ENCODE data around the gene UTS2. TPM values are rescaled to one million over a fixed set of nuclear protein-coding genes. Genes with fewer than 3 reads are reported as not detected.

UTS2 gene
- total and polyA plus RNA-seq, 2 of the 13 experiments (the other 11 are each of a cell fraction or from before 2014, with no cell fraction given) = not detected

DNA sequence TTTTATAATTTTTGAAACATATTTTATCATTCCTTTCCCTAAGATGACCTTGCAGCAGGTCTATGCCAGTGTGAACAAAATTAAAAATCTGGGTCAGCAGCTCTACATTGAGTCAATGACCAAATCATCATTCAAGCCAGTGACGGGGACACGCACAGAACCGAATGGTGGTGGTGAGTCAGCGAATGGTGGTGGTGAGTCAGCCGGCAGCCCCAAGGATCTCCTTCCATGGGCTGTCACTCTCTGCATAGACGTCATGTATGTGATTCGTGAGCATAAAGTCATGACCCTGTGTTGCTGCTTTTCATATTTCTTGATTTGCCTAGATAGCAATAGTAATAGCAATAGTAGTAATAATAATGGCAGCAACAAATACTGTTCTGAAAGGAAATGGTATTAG is 42.5 kb downstream of the UTS2 start:
- H3K4me1 ChIP-seq (ENCODE audit: insufficient read depth, low read length) = no peaks in the 10 kb centered on the region
- H4K20me1 ChIP-seq (ENCODE audit: insufficient read depth, low read length) = no peaks in the 10 kb centered on the region
- no peak overlapping the region for H3K4me3 ChIP-seq (replicated peaks in 1 of 3; ENCODE audit: insufficient read depth in 1 of 3, low read depth in 2 of 3, low read length in 3 of 3)
- intact Hi-C loops (cut with micrococcal nuclease; ENCODE audit: unreplicated experiment) = no loop called here
- in situ Hi-C loops (cut with HindIII; ENCODE audit: extremely low pct_ligation_motif_present, low pct_unique_long_range_greater_than_20kb) = no loop called here
- DNase-seq (ENCODE audit: low spot score) = no peak
- CTCF ChIA-PET (ENCODE audit: low intra/inter-chr PET ratio, low total read pairs) = no interaction called here
- no peak overlapping the region for H3K9ac ChIP-seq (ENCODE audit: insufficient read depth, low read depth, low read length)
- no TSS peak for BruUV-seq (replicated peaks)
- H3K4me2 ChIP-seq (ENCODE audit: low read depth, low read length) = no peak overlapping the region
- no peaks in the 10 kb centered on the region for H3K27me3 ChIP-seq (ENCODE audit: control insufficient read depth in 1 of 2, insufficient read depth in 2 of 2, low read length in 2 of 2)
- TF ChIP-seq SIX4 (CRISPR knock-in tag; IDR thresholded peaks at IDR 0.05) (no peak), ZNF614 (CRISPR knock-in tag; IDR thresholded peaks at IDR 0.05; ENCODE audit: borderline replicate concordance) (no peak), SSRP1 (CRISPR knock-in tag; IDR thresholded peaks at IDR 0.05) (no peak), ZNF552 (CRISPR knock-in tag; IDR thresholded peaks at IDR 0.05; ENCODE audit: borderline replicate concordance) (no peak), ZNF264 (CRISPR knock-in tag; IDR thresholded peaks at IDR 0.05) (no peak), MEF2D (CRISPR knock-in tag; IDR thresholded peaks at IDR 0.05) (no peak), BORCS8-MEF2B (CRISPR knock-in tag; IDR thresholded peaks at IDR 0.05) (no peak), EZH2 (conservative IDR thresholded peaks at IDR 0.05; ENCODE audit: low read depth, low read length) (no peak), HNRNPLL (IDR thresholded peaks at IDR 0.05; ENCODE audit: low read depth, low read length, poor library complexity, severe bottlenecking) (no peak), ZNF788 (CRISPR knock-in tag; IDR thresholded peaks at IDR 0.05; ENCODE audit: borderline replicate concordance) (no peak), ZNF775 (CRISPR knock-in tag; IDR thresholded peaks at IDR 0.05; ENCODE audit: borderline replicate concordance) (no peak)
- TF ChIP-seq, protein P1, sequence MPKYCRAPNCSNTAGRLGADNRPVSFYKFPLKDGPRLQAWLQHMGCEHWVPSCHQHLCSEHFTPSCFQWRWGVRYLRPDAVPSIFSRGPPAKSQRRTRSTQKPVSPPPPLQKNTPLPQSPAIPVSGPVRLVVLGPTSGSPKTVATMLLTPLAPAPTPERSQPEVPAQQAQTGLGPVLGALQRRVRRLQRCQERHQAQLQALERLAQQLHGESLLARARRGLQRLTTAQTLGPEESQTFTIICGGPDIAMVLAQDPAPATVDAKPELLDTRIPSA (CRISPR knock-in tag; IDR thresholded peaks at IDR 0.05; ENCODE audit: borderline replicate concordance) = no peak
- TF ChIP-seq, protein P2, sequence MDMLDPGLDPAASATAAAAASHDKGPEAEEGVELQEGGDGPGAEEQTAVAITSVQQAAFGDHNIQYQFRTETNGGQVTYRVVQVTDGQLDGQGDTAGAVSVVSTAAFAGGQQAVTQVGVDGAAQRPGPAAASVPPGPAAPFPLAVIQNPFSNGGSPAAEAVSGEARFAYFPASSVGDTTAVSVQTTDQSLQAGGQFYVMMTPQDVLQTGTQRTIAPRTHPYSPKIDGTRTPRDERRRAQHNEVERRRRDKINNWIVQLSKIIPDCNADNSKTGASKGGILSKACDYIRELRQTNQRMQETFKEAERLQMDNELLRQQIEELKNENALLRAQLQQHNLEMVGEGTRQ (IDR thresholded peaks at IDR 0.05; ENCODE audit: low read depth, low read length) = no peak
- TF ChIP-seq, protein P2 (CRISPR knock-in tag; IDR thresholded peaks at IDR 0.05; ENCODE audit: borderline replicate concordance) = no peak
- H3K27ac ChIP-seq (ENCODE audit: extremely low read length, insufficient read depth, low read length) = no peak overlapping the region
- no peak for ATAC-seq
- H3K36me3 ChIP-seq (replicated peaks in 1 of 2; ENCODE audit: control insufficient read depth in 1 of 2, insufficient read depth in 2 of 2, low read length in 2 of 2) = peaks cover 3 to 18% of the 10 kb centered on the region in 2 experiments; a peak in 4 of 5 replicates
- 98% methylated on average over 7 of the region's 7 CpGs for WGBS (ENCODE audit: low lambda C conversion rate)
- no peak for FAIRE-seq
- POLR2A ChIA-PET = no interaction called here
- peaks cover 15% of the 10 kb centered on the region for H3K9me3 ChIP-seq (ENCODE audit: low read length)
- no peak overlapping the region for H2AFZ ChIP-seq (ENCODE audit: low read length)
- no peaks in the 10 kb centered on the region for H3K79me2 ChIP-seq (ENCODE audit: insufficient read depth, low read length)

Data from HepG2 (cell line).